ENCODE data around the gene TLL1. TPM values are rescaled to one million over a fixed set of nuclear protein-coding genes. Genes with fewer than 3 reads are reported as not detected.

Gene TLL1
- total RNA-seq, 1 experiment from 2014 or later, result 5.0 TPM

- no peak overlapping the region for H3K27ac ChIP-seq (ENCODE audit: low read length)
- no peaks in the 10 kb centered on the region for H3K36me3 ChIP-seq (ENCODE audit: low read depth, low read length)
- H3K9me2 ChIP-seq (replicated peaks; ENCODE audit: low read length), result no peaks in the 10 kb centered on the region
- H3K4me3 ChIP-seq (ENCODE audit: low read length), result no peak overlapping the region
- intact Hi-C loops (cut with micrococcal nuclease), result no loop called here
- H4K20me1 ChIP-seq (ENCODE audit: low read length), result no peaks in the 10 kb centered on the region
- no TSS peak for BruUV-seq (replicated peaks)
- H2AFZ ChIP-seq (ENCODE audit: low read length), result no peak overlapping the region
- ChIA-PET CTCF (no interaction called here), POLR2A (ENCODE audit: unreplicated experiment) (no interaction called here)
- H3K4me1 ChIP-seq (ENCODE audit: insufficient read depth, low read length), result no peaks in the 10 kb centered on the region
- H3K79me2 ChIP-seq (ENCODE audit: low read length), result no peaks in the 10 kb centered on the region
- H3K27me3 ChIP-seq (ENCODE audit: low read length), result no peaks in the 10 kb centered on the region
- no peak overlapping the region for H3K4me2 ChIP-seq (ENCODE audit: low read length)
- no peak for TF ChIP-seq EZH2phosphoT487 (IDR thresholded peaks at IDR 0.05; ENCODE audit: borderline replicate concordance, low read length)
- TF ChIP-seq EZH2 (IDR thresholded peaks at IDR 0.05; ENCODE audit: low read length, unreplicated experiment), result no peak
- TF ChIP-seq, protein P1, sequence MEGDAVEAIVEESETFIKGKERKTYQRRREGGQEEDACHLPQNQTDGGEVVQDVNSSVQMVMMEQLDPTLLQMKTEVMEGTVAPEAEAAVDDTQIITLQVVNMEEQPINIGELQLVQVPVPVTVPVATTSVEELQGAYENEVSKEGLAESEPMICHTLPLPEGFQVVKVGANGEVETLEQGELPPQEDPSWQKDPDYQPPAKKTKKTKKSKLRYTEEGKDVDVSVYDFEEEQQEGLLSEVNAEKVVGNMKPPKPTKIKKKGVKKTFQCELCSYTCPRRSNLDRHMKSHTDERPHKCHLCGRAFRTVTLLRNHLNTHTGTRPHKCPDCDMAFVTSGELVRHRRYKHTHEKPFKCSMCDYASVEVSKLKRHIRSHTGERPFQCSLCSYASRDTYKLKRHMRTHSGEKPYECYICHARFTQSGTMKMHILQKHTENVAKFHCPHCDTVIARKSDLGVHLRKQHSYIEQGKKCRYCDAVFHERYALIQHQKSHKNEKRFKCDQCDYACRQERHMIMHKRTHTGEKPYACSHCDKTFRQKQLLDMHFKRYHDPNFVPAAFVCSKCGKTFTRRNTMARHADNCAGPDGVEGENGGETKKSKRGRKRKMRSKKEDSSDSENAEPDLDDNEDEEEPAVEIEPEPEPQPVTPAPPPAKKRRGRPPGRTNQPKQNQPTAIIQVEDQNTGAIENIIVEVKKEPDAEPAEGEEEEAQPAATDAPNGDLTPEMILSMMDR (conservative IDR thresholded peaks at IDR 0.05; ENCODE audit: low read depth, low read length), result no peak
- no peaks in the 10 kb centered on the region for H3K9me3 ChIP-seq (ENCODE audit: low read length)
- ATAC-seq (no peak), DNase-seq (peak; percentile 6)
- H3K9ac ChIP-seq (ENCODE audit: low read length), result no peak overlapping the region
- no peaks in the 10 kb centered on the region for H3F3A ChIP-seq (ENCODE audit: low read length, unreplicated experiment)
Measured at GRCh38 chr4:165861363-165861762, 11.7 kb upstream of the TLL1 start.

DNA sequence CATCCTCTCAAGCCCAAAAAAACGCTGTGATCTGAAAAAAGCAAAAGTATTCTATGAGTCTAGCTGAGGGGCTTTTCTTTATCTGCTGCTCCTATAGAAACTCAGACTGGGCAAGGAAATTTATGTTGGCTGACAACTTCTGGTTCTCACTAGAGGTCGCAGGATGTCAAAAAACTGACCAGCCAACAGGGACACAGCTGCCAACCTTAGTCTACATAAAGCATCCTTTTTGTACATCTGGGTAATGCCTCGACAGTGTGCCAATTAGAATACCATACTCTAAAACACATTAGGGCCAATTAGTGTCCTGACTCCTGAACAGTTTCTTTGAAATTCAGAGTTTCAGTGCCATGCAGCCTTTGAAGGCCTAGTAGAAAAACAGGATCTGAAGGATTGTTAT lies 8.8 kb upstream of the TLL1 start:
- DNase-seq (no peak), ATAC-seq (no peak)
- Histone ChIP-seq H2AFZ (ENCODE audit: low read length) (no peak overlapping the region), H3K27ac (ENCODE audit: low read length) (no peak overlapping the region), H3F3A (ENCODE audit: low read length, unreplicated experiment) (no peaks in the 10 kb centered on the region), H3K9me3 (ENCODE audit: low read length) (no peaks in the 10 kb centered on the region), H3K4me3 (ENCODE audit: low read length) (no peak overlapping the region), H4K20me1 (ENCODE audit: low read length) (no peaks in the 10 kb centered on the region), H3K9ac (ENCODE audit: low read length) (no peak overlapping the region), H3K4me1 (ENCODE audit: insufficient read depth, low read length) (no peaks in the 10 kb centered on the region), H3K79me2 (ENCODE audit: low read length) (no peaks in the 10 kb centered on the region), H3K36me3 (ENCODE audit: low read depth, low read length) (no peaks in the 10 kb centered on the region), H3K9me2 (replicated peaks; ENCODE audit: low read length) (no peaks in the 10 kb centered on the region), H3K27me3 (ENCODE audit: low read length) (no peaks in the 10 kb centered on the region), H3K4me2 (ENCODE audit: low read length) (no peak overlapping the region)
- POLR2A ChIA-PET (ENCODE audit: unreplicated experiment), result no interaction called here
- no peak for TF ChIP-seq EZH2 (IDR thresholded peaks at IDR 0.05; ENCODE audit: low read length, unreplicated experiment)
- no peak for TF ChIP-seq EZH2phosphoT487 (IDR thresholded peaks at IDR 0.05; ENCODE audit: borderline replicate concordance, low read length)
- TF ChIP-seq, protein P1 (conservative IDR thresholded peaks at IDR 0.05; ENCODE audit: low read depth, low read length), result no peak
- CTCF ChIA-PET, result no interaction called here
- intact Hi-C loops (cut with micrococcal nuclease), result no loop called here
- no TSS peak for BruUV-seq (replicated peaks)

GRCh38 chr4:165866019-165866650 lies 6.9 kb upstream of the TLL1 start:
- no peak for DNase-seq
- Histone ChIP-seq H3K4me3 (ENCODE audit: low read length) (no peak overlapping the region), H3K27me3 (ENCODE audit: low read length) (no peaks in the 10 kb centered on the region), H3K79me2 (ENCODE audit: low read length) (no peaks in the 10 kb centered on the region), H3F3A (ENCODE audit: low read length, unreplicated experiment) (no peaks in the 10 kb centered on the region), H3K9ac (ENCODE audit: low read length) (no peak overlapping the region), H3K9me2 (replicated peaks; ENCODE audit: low read length) (no peaks in the 10 kb centered on the region), H2AFZ (ENCODE audit: low read length) (no peak overlapping the region), H3K27ac (ENCODE audit: low read length) (no peak overlapping the region), H3K4me2 (ENCODE audit: low read length) (no peak overlapping the region), H3K4me1 (ENCODE audit: insufficient read depth, low read length) (no peaks in the 10 kb centered on the region), H3K36me3 (ENCODE audit: low read depth, low read length) (no peaks in the 10 kb centered on the region), H4K20me1 (ENCODE audit: low read length) (no peaks in the 10 kb centered on the region), H3K9me3 (ENCODE audit: low read length) (no peaks in the 10 kb centered on the region)
- no TSS peak for BruUV-seq (replicated peaks)
- ChIA-PET POLR2A (ENCODE audit: unreplicated experiment) (no interaction called here), CTCF (no interaction called here)
- ATAC-seq, result no peak
- intact Hi-C loops (cut with micrococcal nuclease), result no loop called here
- no peak for TF ChIP-seq EZH2phosphoT487 (IDR thresholded peaks at IDR 0.05; ENCODE audit: borderline replicate concordance, low read length)
- TF ChIP-seq EZH2 (IDR thresholded peaks at IDR 0.05; ENCODE audit: low read length, unreplicated experiment), result no peak
- TF ChIP-seq, protein P1 (conservative IDR thresholded peaks at IDR 0.05; ENCODE audit: low read depth, low read length), result no peak
